Upper lobe of left lung (tissue), 6 donors: Measurements from ENCODE around the gene ARG2. TPM values are rescaled to one million over a fixed set of nuclear protein-coding genes. Genes with fewer than 3 reads are reported as not detected.
"Not testable (repeated sequence)": the region's sequence is repeated elsewhere in the genome, so short reads cannot be mapped to it uniquely, and the experiment has no call there.

ENCODE experiments used
- ATAC-seq, 2 donors: fragments of 200-7000 bp; cut with Tn5 transposase; one replicate each; pipeline ENCODE4 v1.9.1; 2022; ENCODE audit warnings: mild to moderate bottlenecking in 2 of 2, moderate library complexity in 2 of 2; ENCODE audit not compliant: low FRiP score in 2 of 2
- DNase-seq, 2 donors: peaks; one replicate each; pipeline ENCODE4 v3.0.0-alpha.2; 2019 to 2020
- H3K27ac ChIP-seq, 4 donors: fragments of 200-600 bp; sonication (generic); one replicate each; pipeline ENCODE4 v1.5.1; 2016 to 2019
- H3K27me3 ChIP-seq, 4 donors: fragments of 200-600 bp; sonication (generic); one replicate each; pipeline ENCODE4 v1.5.1; 2017 to 2019
- H3K36me3 ChIP-seq, 4 donors: fragments of 200-600 bp; sonication (generic); one replicate each; pipeline ENCODE4 v1.5.1; 2016 to 2019
- H3K4me1 ChIP-seq, 4 donors: fragments of 200-600 bp; sonication (generic); one replicate each; pipeline ENCODE4 v1.5.1; 2018 to 2019
- H3K4me3 ChIP-seq, 4 donors: fragments of 200-600 bp; sonication (generic); one replicate each; pipeline ENCODE4 v1.5.1; 2017 to 2019; ENCODE audit warnings: mild to moderate bottlenecking in 2 of 4, moderate library complexity in 1 of 4
- H3K9me3 ChIP-seq, 4 donors: fragments of 200-600 bp; sonication (generic); one replicate each; pipeline ENCODE4 v1.5.1; 2018 to 2019
- CTCF ChIP-seq, 6 experiments: fragments of 450-650 bp in 4 of 6; fragments of 200-600 bp in 2 of 6; sonication (generic) in 2 of 6; IDR thresholded peaks; one replicate each; pipeline ENCODE4 v1.5.1; 2016 to 2019; ENCODE audit warnings: antibody characterized with exemption in 6 of 6
- EP300 ChIP-seq, 4 donors: sonication (generic); formaldehyde crosslinking; IDR thresholded peaks; one replicate each; pipeline ENCODE4 v1.5.1; 2017; ENCODE audit warnings: antibody characterized with exemption in 4 of 4, control low read depth in 2 of 4
- POLR2A ChIP-seq, 4 donors: fragments of 450-650 bp; IDR thresholded peaks; one replicate each; pipeline ENCODE4 v1.5.1; 2016 to 2017; ENCODE audit warnings: antibody characterized with exemption in 4 of 4, mild to moderate bottlenecking in 2 of 4
- POLR2AphosphoS5 ChIP-seq, 2 donors: sonication (generic); formaldehyde crosslinking; IDR thresholded peaks; one replicate each; pipeline ENCODE4 v1.5.1; 2017; ENCODE audit warnings: antibody characterized with exemption in 2 of 2
- WGBS, 2 donors: methylation state at CpG; one replicate each; pipeline ENCODE4 v1.1.5; 2017 to 2018; 5-methylcytosine and 5-hydroxymethylcytosine counted together
- total RNA-seq, 6 donors: library from RNA; depleted of rRNA in 4 of 6; stranded (reverse); fragments of >200 nt in 4 of 6; gene quantifications; one replicate each; pipeline versions ENCODE4 v1.1.0 to v1.2.1, GENCODE V29; 2016 to 2021
- donor health status: DM: no; HTN: no; CAD: no; lungs with moderate emphysema.
- donor health status: DM: no; HTN: yes; CAD: no; lungs with severe emphysema.

The ARG2 gene
- total RNA-seq, 6 donors from 2014 or later, result 1.1 to 11.7 (median 8.6) TPM; not detected in 1

- Histone ChIP-seq H3K4me3 (no peak overlapping the region), H3K9me3 (no peaks in the 10 kb centered on the region), H3K36me3 (no peaks in the 10 kb centered on the region), H3K4me1 (peaks cover 12 to 23% (median 20%) of the 10 kb centered on the region in 4 donors), H3K27ac (peak overlapping the region; percentile 52 to 80 (median 60)), H3K27me3 (no peaks in the 10 kb centered on the region)
- WGBS, 2 donors, result 43 to 45% methylated on average over 4 of the region's 4 CpGs
- no peak for ATAC-seq
- peak in 1 of 2 donors; percentile 74 for DNase-seq
- no peak for TF ChIP-seq POLR2A (IDR thresholded peaks at IDR 0.05)
- TF ChIP-seq EP300 (IDR thresholded peaks at IDR 0.05), result peak in 1 of 4 donors; percentile 58
These were observed 3.0 kb downstream of the ARG2 start for GRCh38 chr14:67622675-67623074.

GRCh38 chr14:67623114-67623513 is 3.4 kb downstream of the ARG2 start:
- TF ChIP-seq EP300 (IDR thresholded peaks at IDR 0.05), result no peak
- TF ChIP-seq POLR2AphosphoS5 (IDR thresholded peaks at IDR 0.05), result no peak
- Histone ChIP-seq H3K9me3 (no peaks in the 10 kb centered on the region), H3K27me3 (no peaks in the 10 kb centered on the region), H3K27ac (peak overlapping the region; percentile 52 to 80 (median 60)), H3K4me1 (peaks cover 12 to 23% (median 20%) of the 10 kb centered on the region in 4 donors), H3K36me3 (no peaks in the 10 kb centered on the region), H3K4me3 (no peak overlapping the region)
- DNase-seq (peak in 1 of 2 donors; percentile 57), ATAC-seq (no peak)
- WGBS, 2 donors, result 11 to 13% methylated on average over 2 of the region's 2 CpGs

GRCh38 chr14:67626131-67626530 is 6.4 kb downstream of the ARG2 start:
- H3K36me3 ChIP-seq, DNase-seq, ATAC-seq, H3K9me3 ChIP-seq, H3K4me3 ChIP-seq, H3K27me3 ChIP-seq, H3K27ac ChIP-seq: not testable (repeated sequence)
- WGBS, 2 donors, result 87 to 92% methylated on average over 1 of the region's 1 CpG
- peaks cover 0 to 13% (median 7%) of the 10 kb centered on the region in 4 donors for H3K4me1 ChIP-seq

- Histone ChIP-seq H3K4me1 (peaks cover 0 to 10% (median 6%) of the 10 kb centered on the region in 4 donors), H3K27me3 (no peaks in the 10 kb centered on the region), H3K4me3 (no peak overlapping the region), H3K27ac (no peak overlapping the region), H3K9me3 (no peaks in the 10 kb centered on the region), H3K36me3 (no peaks in the 10 kb centered on the region)
- DNase-seq (no peak), ATAC-seq (no peak)
- TF ChIP-seq POLR2A (IDR thresholded peaks at IDR 0.05) (no peak), POLR2AphosphoS5 (IDR thresholded peaks at IDR 0.05) (no peak), CTCF (IDR thresholded peaks at IDR 0.05) (no peak), EP300 (IDR thresholded peaks at IDR 0.05) (no peak)
These were observed 7.8 kb downstream of the ARG2 start for GRCh38 chr14:67627519-67627918.

DNA sequence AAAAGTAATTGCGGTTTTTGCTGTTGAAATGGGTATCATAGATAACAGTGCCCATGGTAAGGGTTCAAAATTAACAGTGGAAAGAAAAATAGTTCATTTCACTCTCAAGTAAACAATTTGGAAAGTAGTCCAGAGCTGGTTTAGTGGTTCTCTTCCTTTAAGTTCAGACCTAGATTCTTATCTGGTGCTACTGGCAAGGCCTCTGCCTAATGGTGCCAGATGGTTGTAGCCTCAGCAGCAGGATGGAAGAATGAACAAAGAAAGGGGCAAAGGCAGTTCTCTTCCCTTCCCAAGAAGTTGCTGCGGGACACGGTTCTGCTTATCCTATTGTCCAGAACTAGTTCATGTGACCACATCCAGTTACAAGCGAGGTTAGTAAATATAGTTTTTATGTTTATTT is 10.5 kb downstream of the ARG2 start:
- Histone ChIP-seq H3K36me3 (no peaks in the 10 kb centered on the region), H3K4me3 (no peak overlapping the region)

DNA sequence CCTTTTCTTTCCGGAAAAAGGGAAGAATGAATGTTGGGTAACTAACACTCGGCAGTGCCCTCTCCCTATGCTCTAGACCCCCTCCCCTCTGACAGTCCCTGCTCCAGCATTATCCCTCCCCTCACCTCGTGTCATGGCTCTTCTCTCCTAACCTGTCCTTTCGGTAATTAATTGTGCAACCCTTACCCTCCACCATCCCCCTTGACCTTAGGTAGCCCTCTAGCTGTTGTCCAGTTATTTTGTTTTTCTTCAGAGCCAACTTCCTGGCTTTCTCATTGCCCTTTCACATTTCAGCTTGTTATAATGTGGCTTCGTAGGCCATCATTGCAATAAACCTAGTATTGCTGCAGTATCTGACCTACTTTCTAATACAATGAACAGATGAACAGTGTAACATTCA is 11.2 kb downstream of the ARG2 start:
- Histone ChIP-seq H3K4me1 (no peaks in the 10 kb centered on the region), H3K9me3 (no peaks in the 10 kb centered on the region), H3K36me3 (no peaks in the 10 kb centered on the region), H3K27me3 (no peaks in the 10 kb centered on the region), H3K27ac (no peak overlapping the region), H3K4me3 (no peak overlapping the region)
- WGBS, 2 donors, result 64 to 77% methylated on average over 5 of the region's 5 CpGs
- TF ChIP-seq EP300 (IDR thresholded peaks at IDR 0.05), result no peak
- no peak for TF ChIP-seq POLR2A (IDR thresholded peaks at IDR 0.05)
- TF ChIP-seq CTCF (IDR thresholded peaks at IDR 0.05), result no peak
- no peak for ATAC-seq
- DNase-seq, result no peak

More for the DNA sequence above, 10.5 kb downstream of the ARG2 start:
- ATAC-seq, result no peak
- no peak for DNase-seq
- Histone ChIP-seq H3K9me3 (no peaks in the 10 kb centered on the region), H3K27me3 (no peaks in the 10 kb centered on the region), H3K4me1 (no peaks in the 10 kb centered on the region), H3K27ac (no peak overlapping the region)
- TF ChIP-seq EP300 (IDR thresholded peaks at IDR 0.05), result no peak
- no peak for TF ChIP-seq CTCF (IDR thresholded peaks at IDR 0.05)
- TF ChIP-seq POLR2A (IDR thresholded peaks at IDR 0.05), result no peak
- no peak for TF ChIP-seq POLR2AphosphoS5 (IDR thresholded peaks at IDR 0.05)
- WGBS, 2 donors, result 81 to 86% methylated on average over 4 of the region's 4 CpGs
